Inflammatory macrophage treated with lipopolysaccharide for 4 hours (primary cell): ENCODE data around the gene CNOT3.

Experiments used
- DNase-seq: peaks from one replicate; pipeline ENCODE4 v3.0.0-alpha.2; 2020

CNOT3 gene

GRCh38 chr19:54123682-54124081 lies 13.9 kb upstream of the CNOT3 start:
- no peak for DNase-seq

- no peak for DNase-seq
These were observed 13.2 kb upstream of the CNOT3 start for GRCh38 chr19:54124393-54124792.

GRCh38 chr19:54125713-54126112 lies 11.8 kb upstream of the CNOT3 start:
- no peak for DNase-seq

- DNase-seq: no peak
These were observed 9.7 kb upstream of the CNOT3 start for GRCh38 chr19:54127688-54128440.

GRCh38 chr19:54128441-54128725 lies 9.2 kb upstream of the CNOT3 start:
- DNase-seq: no peak

- no peak for DNase-seq
These were observed 8.6 kb upstream of the CNOT3 start for GRCh38 chr19:54128796-54129616.

GRCh38 chr19:54129617-54129996 lies 8.0 kb upstream of the CNOT3 start:
- DNase-seq: no peak

GRCh38 chr19:54133312-54133956 lies 4.1 kb upstream of the CNOT3 start:
- no peak for DNase-seq

GRCh38 chr19:54133957-54134590 lies 3.5 kb upstream of the CNOT3 start:
- no peak for DNase-seq

- peak; percentile 8 for DNase-seq
These were observed 1.3 kb upstream of the CNOT3 start for GRCh38 chr19:54136086-54136863.

GRCh38 chr19:54136864-54137698 lies 481 bp upstream of the CNOT3 start:
- DNase-seq: peak; percentile 100

GRCh38 chr19:54138489-54139256 lies 1.1 kb downstream of the CNOT3 start:
- DNase-seq: no peak

- no peak for DNase-seq
These were observed 3.8 kb downstream of the CNOT3 start for GRCh38 chr19:54141356-54141755.

- DNase-seq: no peak
These were observed 4.7 kb downstream of the CNOT3 start for GRCh38 chr19:54142166-54142780.

- DNase-seq: no peak
These were observed 8.1 kb downstream of the CNOT3 start for GRCh38 chr19:54145541-54146158.

GRCh38 chr19:54147676-54148075 lies 10.1 kb downstream of the CNOT3 start:
- no peak for DNase-seq

GRCh38 chr19:54148158-54148557 lies 10.6 kb downstream of the CNOT3 start:
- DNase-seq: no peak

GRCh38 chr19:54149021-54149812 lies 11.7 kb downstream of the CNOT3 start:
- no peak for DNase-seq

- DNase-seq: no peak
These were observed 13.9 kb downstream of the CNOT3 start for GRCh38 chr19:54151362-54152035.
